Esophagus squamous epithelium (tissue), 4 donors: ENCODE measurements around the gene RNF151.

Experiments used
- CTCF ChIP-seq, 6 experiments: fragments of 450-650 bp in 4 of 6; fragments of 200-600 bp in 2 of 6; sonication (generic) in 2 of 6; IDR thresholded peaks; one replicate each; pipeline ENCODE4 v1.5.1; 2016 to 2019; ENCODE audit warnings: antibody characterized with exemption in 6 of 6, mild to moderate bottlenecking in 4 of 6, moderate library complexity in 4 of 6
- POLR2A ChIP-seq, 4 donors: fragments of 450-650 bp; IDR thresholded peaks; one replicate each; pipeline ENCODE4 v1.6.1; 2017; ENCODE audit warnings: antibody characterized with exemption in 4 of 4, mild to moderate bottlenecking in 4 of 4, moderate library complexity in 3 of 4

- no peak for TF ChIP-seq POLR2A (IDR thresholded peaks at IDR 0.05)
- TF ChIP-seq CTCF (IDR thresholded peaks at IDR 0.05): no peak
Measured at GRCh38 chr16:1972490-1972877, 5.8 kb downstream of the RNF151 start.
